ENCODE data around the gene GNAL. TPM values are rescaled to one million over a fixed set of nuclear protein-coding genes. Genes with fewer than 3 reads are reported as not detected.

The GNAL gene
- total RNA-seq, 1 donor from 2014 or later, result 12.0 TPM

GRCh38 chr18:11783716-11784331 is 94.8 kb downstream of the GNAL start:
- Mint-ChIP-seq H3K9me3 (no peaks in the 10 kb centered on the region), H3K4me1 (peaks cover 24% of the 10 kb centered on the region)

DNA sequence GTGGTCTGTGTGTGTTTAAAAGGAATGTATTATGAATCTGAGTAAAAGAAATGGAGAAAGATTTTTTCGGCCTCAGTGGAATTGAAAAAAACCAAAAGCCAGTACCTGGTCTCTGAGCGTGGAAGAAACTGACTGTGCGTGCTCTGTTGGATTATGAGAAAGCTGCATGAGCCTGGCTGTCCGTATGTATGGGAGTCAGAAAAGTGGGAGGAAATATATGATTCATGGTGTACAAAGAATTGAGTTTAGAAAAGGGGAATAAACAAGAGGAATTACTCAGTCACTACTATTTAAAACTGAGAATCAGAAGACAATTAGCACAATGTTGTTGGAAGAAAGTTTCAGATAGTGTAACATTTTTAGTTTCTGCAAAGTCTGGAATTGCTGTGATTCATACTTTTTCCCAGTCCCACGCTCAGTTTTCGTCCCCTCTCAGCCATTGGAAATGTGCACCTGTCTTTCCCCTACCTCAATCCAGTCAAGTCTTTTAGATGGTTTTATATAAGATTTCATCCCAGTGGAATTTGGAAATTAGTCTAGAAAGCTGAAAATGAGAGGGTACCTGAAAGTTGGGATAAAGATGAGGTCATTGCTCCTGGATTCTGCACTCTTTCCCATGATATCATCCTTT is 95.7 kb downstream of the GNAL start:
- Mint-ChIP-seq H3K27ac (peak overlapping the region; percentile 20), H3K9me3 (no peaks in the 10 kb centered on the region), H3K4me3 (peak overlapping the region; percentile 59), H3K36me3 (no peaks in the 10 kb centered on the region), H3K4me1 (peaks cover 33% of the 10 kb centered on the region), H3K27me3 (ENCODE audit: low read depth) (no peaks in the 10 kb centered on the region)
- no peak for DNase-seq (ENCODE audit: low spot score in 2 of 2, unreplicated experiment in 2 of 2)
- no peak for TF ChIP-seq CTCF (IDR thresholded peaks at IDR 0.05; ENCODE audit: unreplicated experiment)

More at GRCh38 chr18:11783716-11784331, 94.8 kb downstream of the GNAL start:
- no peak for DNase-seq (ENCODE audit: low spot score in 2 of 2, unreplicated experiment in 2 of 2)
- Mint-ChIP-seq H3K27ac (no peak overlapping the region), H3K27me3 (ENCODE audit: low read depth) (no peaks in the 10 kb centered on the region), H3K4me3 (no peak overlapping the region), H3K36me3 (no peaks in the 10 kb centered on the region)
- TF ChIP-seq CTCF (IDR thresholded peaks at IDR 0.05; ENCODE audit: unreplicated experiment), result no peak

GRCh38 chr18:11785444-11786055 is 96.5 kb downstream of the GNAL start:
- no peaks in the 10 kb centered on the region for H3K27me3 Mint-ChIP-seq (ENCODE audit: low read depth)
- no peaks in the 10 kb centered on the region for H3K36me3 Mint-ChIP-seq
- TF ChIP-seq CTCF (IDR thresholded peaks at IDR 0.05; ENCODE audit: unreplicated experiment), result no peak
- H3K4me3 Mint-ChIP-seq, result peak overlapping the region; percentile 59
- no peak for DNase-seq (ENCODE audit: low spot score in 2 of 2, unreplicated experiment in 2 of 2)
- H3K27ac Mint-ChIP-seq, result peak overlapping the region; percentile 92
- no peaks in the 10 kb centered on the region for H3K9me3 Mint-ChIP-seq
- peaks cover 40% of the 10 kb centered on the region for H3K4me1 Mint-ChIP-seq

GRCh38 chr18:11789716-11790510 is 100.8 kb downstream of the GNAL start:
- H3K36me3 Mint-ChIP-seq, result no peaks in the 10 kb centered on the region
- H3K9me3 Mint-ChIP-seq, result peaks cover 3% of the 10 kb centered on the region
- H3K4me3 Mint-ChIP-seq, result no peak overlapping the region
- no peak for TF ChIP-seq CTCF (IDR thresholded peaks at IDR 0.05; ENCODE audit: unreplicated experiment)
- no peaks in the 10 kb centered on the region for H3K27me3 Mint-ChIP-seq (ENCODE audit: low read depth)
- peaks cover 34% of the 10 kb centered on the region for H3K4me1 Mint-ChIP-seq
- peak overlapping the region; percentile 78 for H3K27ac Mint-ChIP-seq
- DNase-seq (ENCODE audit: low spot score in 2 of 2, unreplicated experiment in 2 of 2), result no peak

GRCh38 chr18:11791131-11791530 is 102.1 kb downstream of the GNAL start:
- no peak for DNase-seq (ENCODE audit: low spot score in 2 of 2, unreplicated experiment in 2 of 2)
- Mint-ChIP-seq H3K4me1 (peaks cover 22% of the 10 kb centered on the region), H3K4me3 (no peak overlapping the region), H3K9me3 (peaks cover 3% of the 10 kb centered on the region), H3K27me3 (ENCODE audit: low read depth) (no peaks in the 10 kb centered on the region), H3K36me3 (no peaks in the 10 kb centered on the region), H3K27ac (no peak overlapping the region)
- TF ChIP-seq CTCF (IDR thresholded peaks at IDR 0.05; ENCODE audit: unreplicated experiment), result no peak

Data from mesothelial cell of epicardium (in vitro differentiated cells).